Measurements from ENCODE around the gene DLL3.

- no peak for TF ChIP-seq CTCF (IDR thresholded peaks at IDR 0.05; ENCODE audit: low read length)
- TF ChIP-seq EZH2 (IDR thresholded peaks at IDR 0.05; ENCODE audit: borderline replicate concordance, low read length) = no peak
These were observed 26.8 kb upstream of the DLL3 start for GRCh38 chr19:39471756-39472536.

Data from OCI-LY1 (cell line).